Measurements from ENCODE around the gene NME7. TPM values are rescaled to one million over a fixed set of nuclear protein-coding genes. Genes with fewer than 3 reads are reported as not detected.

Gene NME7
- total and polyA plus RNA-seq, 2 experiments from 2014 or later = 39.1 to 48.5 TPM

DNA sequence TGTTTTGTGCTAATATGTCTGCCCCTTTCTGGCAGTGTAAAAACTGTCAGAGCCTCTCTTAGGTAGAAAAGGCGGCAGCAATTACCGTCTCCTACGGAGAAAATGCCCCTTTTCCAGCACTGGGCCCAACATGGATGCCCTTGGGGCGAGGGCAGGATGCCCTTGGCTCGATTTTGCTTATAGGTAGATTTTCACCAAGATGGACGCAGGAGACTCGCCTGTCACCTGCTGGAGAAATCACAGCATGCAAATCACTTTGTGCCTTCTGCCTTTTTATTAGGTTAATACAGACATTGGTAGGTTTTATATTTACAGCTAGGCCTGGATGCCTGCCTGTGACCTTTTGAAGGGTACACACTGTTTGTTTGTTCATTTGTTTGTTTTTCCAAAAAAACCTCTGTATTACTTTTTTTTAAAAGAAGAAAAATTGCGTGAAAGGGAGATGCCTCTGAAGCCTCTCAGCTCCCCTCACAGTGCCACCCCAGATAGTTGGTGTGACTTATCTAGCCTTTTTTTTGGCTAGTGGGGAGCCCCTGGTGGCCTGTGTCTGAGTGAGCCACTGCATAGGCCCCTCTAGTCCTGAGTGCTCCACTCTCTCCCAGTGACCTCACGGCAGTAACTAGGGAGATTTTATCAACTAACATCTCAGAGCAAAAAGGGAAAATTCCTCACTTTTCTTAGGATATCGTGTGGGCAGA, 258.6 kb downstream of the NME7 start (continued):
- TF ChIP-seq, protein P1, sequence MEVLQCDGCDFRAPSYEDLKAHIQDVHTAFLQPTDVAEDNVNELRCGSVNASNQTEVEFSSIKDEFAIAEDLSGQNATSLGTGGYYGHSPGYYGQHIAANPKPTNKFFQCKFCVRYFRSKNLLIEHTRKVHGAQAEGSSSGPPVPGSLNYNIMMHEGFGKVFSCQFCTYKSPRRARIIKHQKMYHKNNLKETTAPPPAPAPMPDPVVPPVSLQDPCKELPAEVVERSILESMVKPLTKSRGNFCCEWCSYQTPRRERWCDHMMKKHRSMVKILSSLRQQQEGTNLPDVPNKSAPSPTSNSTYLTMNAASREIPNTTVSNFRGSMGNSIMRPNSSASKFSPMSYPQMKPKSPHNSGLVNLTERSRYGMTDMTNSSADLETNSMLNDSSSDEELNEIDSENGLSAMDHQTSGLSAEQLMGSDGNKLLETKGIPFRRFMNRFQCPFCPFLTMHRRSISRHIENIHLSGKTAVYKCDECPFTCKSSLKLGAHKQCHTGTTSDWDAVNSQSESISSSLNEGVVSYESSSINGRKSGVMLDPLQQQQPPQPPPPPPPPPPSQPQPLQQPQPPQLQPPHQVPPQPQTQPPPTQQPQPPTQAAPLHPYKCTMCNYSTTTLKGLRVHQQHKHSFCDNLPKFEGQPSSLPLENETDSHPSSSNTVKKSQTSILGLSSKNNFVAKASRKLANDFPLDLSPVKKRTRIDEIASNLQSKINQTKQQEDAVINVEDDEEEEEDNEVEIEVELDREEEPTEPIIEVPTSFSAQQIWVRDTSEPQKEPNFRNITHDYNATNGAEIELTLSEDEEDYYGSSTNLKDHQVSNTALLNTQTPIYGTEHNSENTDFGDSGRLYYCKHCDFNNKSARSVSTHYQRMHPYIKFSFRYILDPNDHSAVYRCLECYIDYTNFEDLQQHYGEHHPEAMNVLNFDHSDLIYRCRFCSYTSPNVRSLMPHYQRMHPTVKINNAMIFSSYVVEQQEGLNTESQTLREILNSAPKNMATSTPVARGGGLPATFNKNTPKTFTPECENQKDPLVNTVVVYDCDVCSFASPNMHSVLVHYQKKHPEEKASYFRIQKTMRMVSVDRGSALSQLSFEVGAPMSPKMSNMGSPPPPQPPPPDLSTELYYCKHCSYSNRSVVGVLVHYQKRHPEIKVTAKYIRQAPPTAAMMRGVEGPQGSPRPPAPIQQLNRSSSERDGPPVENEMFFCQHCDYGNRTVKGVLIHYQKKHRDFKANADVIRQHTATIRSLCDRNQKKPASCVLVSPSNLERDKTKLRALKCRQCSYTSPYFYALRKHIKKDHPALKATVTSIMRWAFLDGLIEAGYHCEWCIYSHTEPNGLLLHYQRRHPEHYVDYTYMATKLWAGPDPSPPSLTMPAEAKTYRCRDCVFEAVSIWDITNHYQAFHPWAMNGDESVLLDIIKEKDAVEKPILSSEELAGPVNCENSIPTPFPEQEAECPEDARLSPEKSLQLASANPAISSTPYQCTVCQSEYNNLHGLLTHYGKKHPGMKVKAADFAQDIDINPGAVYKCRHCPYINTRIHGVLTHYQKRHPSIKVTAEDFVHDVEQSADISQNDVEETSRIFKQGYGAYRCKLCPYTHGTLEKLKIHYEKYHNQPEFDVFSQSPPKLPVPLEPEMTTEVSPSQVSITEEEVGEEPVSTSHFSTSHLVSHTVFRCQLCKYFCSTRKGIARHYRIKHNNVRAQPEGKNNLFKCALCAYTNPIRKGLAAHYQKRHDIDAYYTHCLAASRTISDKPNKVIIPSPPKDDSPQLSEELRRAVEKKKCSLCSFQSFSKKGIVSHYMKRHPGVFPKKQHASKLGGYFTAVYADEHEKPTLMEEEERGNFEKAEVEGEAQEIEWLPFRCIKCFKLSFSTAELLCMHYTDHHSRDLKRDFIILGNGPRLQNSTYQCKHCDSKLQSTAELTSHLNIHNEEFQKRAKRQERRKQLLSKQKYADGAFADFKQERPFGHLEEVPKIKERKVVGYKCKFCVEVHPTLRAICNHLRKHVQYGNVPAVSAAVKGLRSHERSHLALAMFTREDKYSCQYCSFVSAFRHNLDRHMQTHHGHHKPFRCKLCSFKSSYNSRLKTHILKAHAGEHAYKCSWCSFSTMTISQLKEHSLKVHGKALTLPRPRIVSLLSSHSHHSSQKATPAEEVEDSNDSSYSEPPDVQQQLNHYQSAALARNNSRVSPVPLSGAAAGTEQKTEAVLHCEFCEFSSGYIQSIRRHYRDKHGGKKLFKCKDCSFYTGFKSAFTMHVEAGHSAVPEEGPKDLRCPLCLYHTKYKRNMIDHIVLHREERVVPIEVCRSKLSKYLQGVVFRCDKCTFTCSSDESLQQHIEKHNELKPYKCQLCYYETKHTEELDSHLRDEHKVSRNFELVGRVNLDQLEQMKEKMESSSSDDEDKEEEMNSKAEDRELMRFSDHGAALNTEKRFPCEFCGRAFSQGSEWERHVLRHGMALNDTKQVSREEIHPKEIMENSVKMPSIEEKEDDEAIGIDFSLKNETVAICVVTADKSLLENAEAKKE (CRISPR knock-in tag; IDR thresholded peaks at IDR 0.05) = no peak

DNA sequence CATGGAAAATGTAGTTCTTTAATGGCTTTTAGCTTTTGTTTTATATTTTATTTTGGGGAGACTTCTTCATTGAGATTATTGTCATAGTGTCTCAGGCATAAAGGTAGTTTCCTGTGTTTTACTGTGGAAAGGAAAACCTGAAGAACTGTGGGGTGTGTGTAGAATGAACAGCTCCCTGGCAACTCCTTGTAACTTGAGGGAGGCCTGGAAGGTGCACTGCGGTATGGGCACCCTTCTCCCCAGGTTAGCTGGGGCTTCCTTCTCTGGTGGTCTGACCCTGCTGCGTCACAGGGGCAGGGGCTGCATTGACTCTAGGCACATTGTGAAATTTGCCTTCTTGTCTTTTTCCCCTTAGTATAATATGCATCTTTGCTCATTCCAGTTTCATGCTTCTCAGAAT, 259.4 kb downstream of the NME7 start:
- Histone ChIP-seq H3K4me2 (peak overlapping the region; percentile 94), H3K4me3 (peak overlapping the region; percentile 94), H3K36me3 (ENCODE audit: insufficient read depth) (peaks cover 21% of the 10 kb centered on the region), H3K4me1 (ENCODE audit: insufficient read depth) (peaks cover 51% of the 10 kb centered on the region), H4K20me1 (replicated peaks; ENCODE audit: insufficient read depth) (no peaks in the 10 kb centered on the region; the same call in 1 of the 2 replicates), H3K9me2 (ENCODE audit: insufficient read depth) (no peaks in the 10 kb centered on the region), H3F3A (replicated peaks; ENCODE audit: low read depth) (0 out of 2 replicates have a peak, but pooled peaks cover 9% of the 10 kb centered on the region), H3K27ac (ENCODE audit: low read depth) (0 out of 2 replicates have a peak overlapping the region, but pooled peaks have one; percentile 81), H3K27me3 (ENCODE audit: insufficient read depth) (peaks cover 7% of the 10 kb centered on the region; the same call in 1 of the 2 replicates), H2AFZ (no peak overlapping the region), H3K79me2 (replicated peaks; ENCODE audit: insufficient read depth) (peaks cover 61% of the 10 kb centered on the region)
- DNase-seq (ENCODE audit: low spot score) (no peak), ATAC-seq (no peak)
- peak overlapping the region; percentile 76; the same call in 1 of the 2 replicates for H3K27ac Mint-ChIP-seq
- peak overlapping the region; percentile 88 for H3K4me3 Mint-ChIP-seq
- peaks cover 30% of the 10 kb centered on the region for H3K36me3 Mint-ChIP-seq (ENCODE audit: low read depth)
- peaks cover 52% of the 10 kb centered on the region for H3K4me1 Mint-ChIP-seq
- H3K27me3 Mint-ChIP-seq (ENCODE audit: insufficient read depth, low read depth, poor library complexity) = peaks cover 4% of the 10 kb centered on the region
- peaks cover 4% of the 10 kb centered on the region; the same call in 1 of the 3 replicates for H3K9me3 Mint-ChIP-seq
- TF ChIP-seq ZNF331 (CRISPR knock-in tag; IDR thresholded peaks at IDR 0.05; ENCODE audit: low read depth) (no peak), EZH2phosphoT487 (IDR thresholded peaks at IDR 0.05; ENCODE audit: unreplicated experiment) (no peak), CREB1 (CRISPR knock-in tag; IDR thresholded peaks at IDR 0.05; ENCODE audit: low read depth) (no peak), EZH2 (IDR thresholded peaks at IDR 0.05; ENCODE audit: low read depth, unreplicated experiment) (no peak), NANOG (IDR thresholded peaks at IDR 0.05; ENCODE audit: borderline replicate concordance) (no peak)
- TF ChIP-seq, protein P1 (CRISPR knock-in tag; IDR thresholded peaks at IDR 0.05) = no peak
- TF ChIP-seq, protein P2, sequence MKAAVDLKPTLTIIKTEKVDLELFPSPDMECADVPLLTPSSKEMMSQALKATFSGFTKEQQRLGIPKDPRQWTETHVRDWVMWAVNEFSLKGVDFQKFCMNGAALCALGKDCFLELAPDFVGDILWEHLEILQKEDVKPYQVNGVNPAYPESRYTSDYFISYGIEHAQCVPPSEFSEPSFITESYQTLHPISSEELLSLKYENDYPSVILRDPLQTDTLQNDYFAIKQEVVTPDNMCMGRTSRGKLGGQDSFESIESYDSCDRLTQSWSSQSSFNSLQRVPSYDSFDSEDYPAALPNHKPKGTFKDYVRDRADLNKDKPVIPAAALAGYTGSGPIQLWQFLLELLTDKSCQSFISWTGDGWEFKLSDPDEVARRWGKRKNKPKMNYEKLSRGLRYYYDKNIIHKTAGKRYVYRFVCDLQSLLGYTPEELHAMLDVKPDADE (IDR thresholded peaks at IDR 0.05) = no peak
